ENCODE data around the gene CCT4. TPM values are rescaled to one million over a fixed set of nuclear protein-coding genes. Genes with fewer than 3 reads are reported as not detected.
A peak's percentile ranks its signal among the peaks of the same experiment; 100 is the strongest.

The CCT4 gene
- total RNA-seq, 1 experiment from 2014 or later, result 239 TPM

DNA sequence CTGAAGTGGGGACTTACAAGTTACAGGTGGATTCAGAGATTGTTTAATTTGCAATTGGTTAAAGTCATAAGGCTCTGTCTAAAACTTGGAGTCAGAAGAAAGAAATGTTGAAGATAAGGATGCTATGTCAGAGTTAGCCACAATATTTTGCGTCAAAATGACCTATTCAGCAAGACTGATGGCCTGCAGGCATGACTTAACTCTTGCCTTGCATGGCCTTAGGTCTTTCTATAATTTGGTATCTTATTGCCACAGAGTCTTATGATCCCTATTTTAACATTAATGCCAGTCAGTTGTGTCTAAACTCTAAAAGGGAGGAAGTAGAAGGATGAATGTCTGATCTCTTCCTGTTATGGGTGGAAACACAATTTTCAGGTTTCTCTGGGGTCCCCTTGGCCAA lies 11.8 kb upstream of the CCT4 start:
- no peak for TF ChIP-seq POLR2AphosphoS5 (IDR thresholded peaks at IDR 0.05; ENCODE audit: low read depth, low read length)
- no peak for TF ChIP-seq TCF7L2 (IDR thresholded peaks at IDR 0.05; ENCODE audit: low read depth, low read length)
- no peak for TF ChIP-seq REST (IDR thresholded peaks at IDR 0.05; ENCODE audit: insufficient read depth in 1 of 2, low read depth in 2 of 2, low read length in 1 of 2)
- TF ChIP-seq, protein P1, sequence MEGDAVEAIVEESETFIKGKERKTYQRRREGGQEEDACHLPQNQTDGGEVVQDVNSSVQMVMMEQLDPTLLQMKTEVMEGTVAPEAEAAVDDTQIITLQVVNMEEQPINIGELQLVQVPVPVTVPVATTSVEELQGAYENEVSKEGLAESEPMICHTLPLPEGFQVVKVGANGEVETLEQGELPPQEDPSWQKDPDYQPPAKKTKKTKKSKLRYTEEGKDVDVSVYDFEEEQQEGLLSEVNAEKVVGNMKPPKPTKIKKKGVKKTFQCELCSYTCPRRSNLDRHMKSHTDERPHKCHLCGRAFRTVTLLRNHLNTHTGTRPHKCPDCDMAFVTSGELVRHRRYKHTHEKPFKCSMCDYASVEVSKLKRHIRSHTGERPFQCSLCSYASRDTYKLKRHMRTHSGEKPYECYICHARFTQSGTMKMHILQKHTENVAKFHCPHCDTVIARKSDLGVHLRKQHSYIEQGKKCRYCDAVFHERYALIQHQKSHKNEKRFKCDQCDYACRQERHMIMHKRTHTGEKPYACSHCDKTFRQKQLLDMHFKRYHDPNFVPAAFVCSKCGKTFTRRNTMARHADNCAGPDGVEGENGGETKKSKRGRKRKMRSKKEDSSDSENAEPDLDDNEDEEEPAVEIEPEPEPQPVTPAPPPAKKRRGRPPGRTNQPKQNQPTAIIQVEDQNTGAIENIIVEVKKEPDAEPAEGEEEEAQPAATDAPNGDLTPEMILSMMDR (IDR thresholded peaks at IDR 0.05), result no peak
- no peak for TF ChIP-seq SIN3A (IDR thresholded peaks at IDR 0.05; ENCODE audit: borderline replicate concordance, insufficient read depth, low read depth, low read length)
- no peaks in the 10 kb centered on the region for H3K36me3 ChIP-seq (ENCODE audit: control insufficient read depth, insufficient read depth, low read length)
- in situ Hi-C loops (cut with HindIII; ENCODE audit: low pct_unique_long_range_greater_than_20kb, low sequenced_read_pairs), result no loop called here
- H3K27ac ChIP-seq (ENCODE audit: low read length), result no peak overlapping the region
- no TSS peak for BruUV-seq (replicated peaks)
- H3K4me3 ChIP-seq (ENCODE audit: low read depth in 2 of 2, low read length in 2 of 2), result no peak overlapping the region
- no peaks in the 10 kb centered on the region for H3K27me3 ChIP-seq (ENCODE audit: control insufficient read depth, insufficient read depth, low read length)
- ATAC-seq, result no peak
- no peak for DNase-seq (ENCODE audit: low read depth, low spot score)
- H3K4me1 ChIP-seq (ENCODE audit: control insufficient read depth, insufficient read depth, low read length), result peaks cover 4% of the 10 kb centered on the region; the same call in 1 of the 2 replicates
- no peaks in the 10 kb centered on the region for H3K9me3 ChIP-seq (ENCODE audit: control insufficient read depth, insufficient read depth, low read depth, low read length)
- POLR2A ChIA-PET, result no interaction called here
- CTCF ChIA-PET, result interaction anchor here (0.7 kb wide), 1 partner anchor 256 kb away, joined by 3 read pairs; no protein-coding TSS in a partner anchor
- intact Hi-C loops (cut with micrococcal nuclease; ENCODE audit: unreplicated experiment), result no loop called here

DNA sequence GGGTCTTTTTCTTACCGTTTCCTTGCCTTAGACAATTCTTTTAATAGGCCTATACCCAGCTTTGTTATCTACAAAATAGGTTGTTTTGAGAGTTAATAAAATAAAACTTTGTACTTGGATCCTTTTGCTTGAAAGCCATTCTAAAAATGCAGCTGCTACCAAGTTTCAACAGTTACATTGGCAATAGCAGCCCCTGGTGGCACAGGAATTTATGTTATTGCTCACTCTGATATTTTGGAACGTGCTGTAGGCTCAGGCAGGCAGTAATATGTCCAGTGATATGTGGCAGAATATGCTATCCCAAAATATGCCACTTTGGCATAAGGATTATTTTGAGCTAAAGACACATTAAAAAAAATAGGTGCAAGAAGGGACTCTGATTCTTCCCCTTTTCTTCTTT lies 10.4 kb upstream of the CCT4 start:
- Histone ChIP-seq H3K27ac (ENCODE audit: low read length) (no peak overlapping the region), H3K4me1 (ENCODE audit: control insufficient read depth, insufficient read depth, low read length) (no peaks in the 10 kb centered on the region), H3K27me3 (ENCODE audit: control insufficient read depth, insufficient read depth, low read length) (no peaks in the 10 kb centered on the region), H3K9me3 (ENCODE audit: control insufficient read depth, insufficient read depth, low read depth, low read length) (no peaks in the 10 kb centered on the region), H3K36me3 (ENCODE audit: control insufficient read depth, insufficient read depth, low read length) (no peaks in the 10 kb centered on the region), H3K4me3 (ENCODE audit: low read depth in 2 of 2, low read length in 2 of 2) (no peak overlapping the region)
- in situ Hi-C loops (cut with HindIII; ENCODE audit: low pct_unique_long_range_greater_than_20kb, low sequenced_read_pairs) (no loop called here), intact Hi-C loops (cut with micrococcal nuclease; ENCODE audit: unreplicated experiment) (no loop called here)
- ChIA-PET POLR2A (no interaction called here), CTCF (no interaction called here)
- ATAC-seq (peak; percentile 66; the same call in 1 of the 2 replicates), DNase-seq (ENCODE audit: low read depth, low spot score) (no peak)
- TF ChIP-seq POLR2AphosphoS5 (IDR thresholded peaks at IDR 0.05; ENCODE audit: low read depth, low read length) (no peak), REST (IDR thresholded peaks at IDR 0.05; ENCODE audit: insufficient read depth in 1 of 2, low read depth in 2 of 2, low read length in 1 of 2) (no peak), TCF7L2 (IDR thresholded peaks at IDR 0.05; ENCODE audit: low read depth, low read length) (no peak), SIN3A (IDR thresholded peaks at IDR 0.05; ENCODE audit: borderline replicate concordance, insufficient read depth, low read depth, low read length) (no peak)
- TF ChIP-seq, protein P1 (IDR thresholded peaks at IDR 0.05), result no peak; the same call in 1 of the 2 replicates
- no TSS peak for BruUV-seq (replicated peaks)

Measured in Panc1 (cell line).